Naive B cell (primary cell): ENCODE measurements around the gene PLA2G6. TPM values are rescaled to one million over a fixed set of nuclear protein-coding genes. Genes with fewer than 3 reads are reported as not detected.

Experiments used
- ATAC-seq, 2 donors: fragments of 150-1000 bp; cut with Tn5 transposase; 2 replicates each; pipeline ENCODE4 v1.10.0; 2021; ENCODE audit warnings: low read depth in 2 of 2, mild to moderate bottlenecking in 2 of 2, moderate library complexity in 2 of 2
- DNase-seq: peaks from one replicate; pipeline ENCODE4 v3.0.0; 2022
- H3K27ac Mint-ChIP-seq, 6 donors: one replicate each; pipeline ENCODE4 v1.8.0; 2020 to 2022; ENCODE audit warnings: mild to moderate bottlenecking in 6 of 6, mixed read lengths in 6 of 6, moderate library complexity in 5 of 6, inconsistent platforms in 2 of 6
- H3K27me3 Mint-ChIP-seq, 3 donors: one replicate each; pipeline ENCODE4 v1.8.0; 2021 to 2022; ENCODE audit warnings: mixed read lengths in 3 of 3, mild to moderate bottlenecking in 1 of 3
- H3K36me3 Mint-ChIP-seq, 2 donors: one replicate each; pipeline ENCODE4 v1.8.0; 2020 to 2022; ENCODE audit warnings: mixed read lengths in 2 of 2, inconsistent platforms in 1 of 2, mild to moderate bottlenecking in 1 of 2
- H3K4me1 Mint-ChIP-seq, 3 donors: one replicate each; pipeline ENCODE4 v1.8.0; 2020 to 2022; ENCODE audit warnings: mixed read lengths in 3 of 3, inconsistent platforms in 1 of 3, mild to moderate bottlenecking in 1 of 3, moderate library complexity in 1 of 3
- H3K4me3 Mint-ChIP-seq, 8 donors: one replicate each; pipeline ENCODE4 v1.8.0; 2020 to 2022; ENCODE audit warnings: mild to moderate bottlenecking in 8 of 8, mixed read lengths in 8 of 8, moderate library complexity in 8 of 8, inconsistent platforms in 2 of 8
- H3K9me3 Mint-ChIP-seq, 7 donors: one replicate each; pipeline ENCODE4 v1.8.0; 2020 to 2022; ENCODE audit warnings: mixed read lengths in 7 of 7, mild to moderate bottlenecking in 5 of 7, inconsistent platforms in 2 of 7, moderate library complexity in 1 of 7
- polyA plus RNA-seq, 6 donors: library from polyadenylated mRNA; unstranded; fragments of 300-500 nt; fragmentation: Illumina TruSeq; gene quantifications; one replicate each; pipeline ENCODE4 v1.2.3, GENCODE V29; 2021; ENCODE audit warnings: low read depth in 6 of 6

PLA2G6 gene
- polyA plus RNA-seq, 6 donors from 2014 or later, result 2.7 to 7.6 (median 3.9) TPM; not detected in 1

DNA sequence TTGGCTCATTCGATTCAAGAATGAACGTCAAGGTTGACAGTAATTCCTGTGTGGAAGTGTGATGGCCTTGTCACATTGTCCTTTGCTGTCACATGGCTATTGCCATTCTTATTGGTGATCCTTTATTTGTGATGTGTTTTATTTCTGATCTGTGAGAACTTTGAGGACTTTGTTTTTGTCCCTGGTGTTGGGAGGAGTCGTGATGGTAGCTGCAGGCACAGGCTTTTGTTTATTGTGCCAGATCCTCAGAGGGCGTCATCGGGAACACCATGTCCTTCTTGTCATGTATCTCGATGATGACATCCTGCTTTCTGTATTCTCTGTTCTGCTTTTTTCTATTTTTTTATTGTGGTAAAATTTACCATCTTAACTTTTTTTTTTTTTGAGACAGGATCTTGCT, 118.8 kb downstream of the PLA2G6 start:
- peaks cover 15 to 19% (median 18%) of the 10 kb centered on the region in 3 donors for H3K4me1 Mint-ChIP-seq
- peaks cover 0 to 2% (median 0%) of the 10 kb centered on the region in 7 donors for H3K9me3 Mint-ChIP-seq
- no peaks in the 10 kb centered on the region for H3K27me3 Mint-ChIP-seq
- peaks cover 13 to 25% of the 10 kb centered on the region in 2 donors for H3K36me3 Mint-ChIP-seq
- ATAC-seq, result peak; percentile 34 to 44
- no peak for DNase-seq
- peak overlapping the region in 2 of 8 donors; percentile 25 to 42 for H3K4me3 Mint-ChIP-seq
- peak overlapping the region in 5 of 6 donors; percentile 11 to 83 (median 53) for H3K27ac Mint-ChIP-seq

Other genes starting within 250 kb of the PLA2G6 start
- gene C22orf23, start 228.2 kb downstream of the PLA2G6 start, polyA plus RNA-seq, result not detected
- gene POLR2F, start 228.1 kb downstream of the PLA2G6 start, polyA plus RNA-seq, result 100 to 1,000 TPM; 113 to 131 (median 123) TPM
- not detected for gene SOX10, start 197.3 kb downstream of the PLA2G6 start, polyA plus RNA-seq
- 1 to 10 TPM; 2.6 to 9.7 (median 9.3) TPM for gene PICK1, start 124.4 kb downstream of the PLA2G6 start, polyA plus RNA-seq
- not detected for gene SLC16A8, start 97.6 kb downstream of the PLA2G6 start, polyA plus RNA-seq
- not detected for gene BAIAP2L2, start 71.1 kb downstream of the PLA2G6 start, polyA plus RNA-seq
- gene MAFF, start 20.2 kb upstream of the PLA2G6 start, polyA plus RNA-seq, result 1 to 10 TPM in 5 of 6 donors, not detected in 1; 1.0 to 2.9 (median 1.6) TPM
- 1 to 10 TPM in 5 of 6 donors, not detected in 1; 1.8 to 5.9 (median 4.1) TPM for gene TMEM184B, start 91.2 kb upstream of the PLA2G6 start, polyA plus RNA-seq
- 10 to 100 TPM in 3 of 6 donors, 1 to 10 TPM in 3; 5.8 to 19.6 (median 10.0) TPM for gene CSNK1E, start 135.6 kb upstream of the PLA2G6 start, polyA plus RNA-seq